ENCODE data around the gene LNP1.

The LNP1 gene

DNA sequence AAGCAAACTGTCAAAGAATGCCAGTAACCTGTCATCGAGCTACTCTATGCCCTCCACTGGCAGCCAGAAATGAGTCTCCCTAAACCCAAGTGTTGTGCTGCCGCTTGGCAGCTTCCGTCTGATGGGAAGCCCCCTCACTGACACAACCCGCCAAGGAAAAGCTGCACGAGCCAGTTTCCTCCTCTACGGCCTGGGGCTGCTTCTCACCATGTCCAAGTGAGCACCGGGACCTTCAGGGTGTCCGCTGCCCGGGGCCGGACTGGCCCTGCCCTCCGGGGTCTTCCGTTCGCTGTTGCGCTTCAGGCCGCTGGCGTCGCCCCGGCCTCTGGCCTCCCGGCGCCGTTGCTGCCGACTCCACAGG, 940 bp upstream of the LNP1 start:
- peak; percentile 3 for DNase-seq

DNA sequence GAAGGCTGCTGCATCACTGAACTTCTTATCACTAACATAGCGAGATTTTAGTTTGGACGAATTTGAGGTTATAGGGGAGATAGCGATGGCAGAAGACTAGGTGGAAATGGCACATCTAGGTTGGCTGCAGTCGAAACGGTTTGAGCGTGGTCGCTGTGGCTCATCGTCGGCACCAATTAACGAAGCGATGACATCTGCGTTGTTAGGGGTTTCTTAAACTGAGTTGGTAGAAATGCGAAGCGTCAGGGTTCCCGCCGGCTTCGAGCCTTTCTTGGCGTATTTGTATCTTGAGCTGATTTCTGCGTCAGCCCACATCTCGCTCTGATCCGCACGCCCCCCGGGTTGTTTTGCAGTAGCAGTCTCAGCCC, 319 bp downstream of the LNP1 start:
- DNase-seq, result peak; percentile 30

DNA sequence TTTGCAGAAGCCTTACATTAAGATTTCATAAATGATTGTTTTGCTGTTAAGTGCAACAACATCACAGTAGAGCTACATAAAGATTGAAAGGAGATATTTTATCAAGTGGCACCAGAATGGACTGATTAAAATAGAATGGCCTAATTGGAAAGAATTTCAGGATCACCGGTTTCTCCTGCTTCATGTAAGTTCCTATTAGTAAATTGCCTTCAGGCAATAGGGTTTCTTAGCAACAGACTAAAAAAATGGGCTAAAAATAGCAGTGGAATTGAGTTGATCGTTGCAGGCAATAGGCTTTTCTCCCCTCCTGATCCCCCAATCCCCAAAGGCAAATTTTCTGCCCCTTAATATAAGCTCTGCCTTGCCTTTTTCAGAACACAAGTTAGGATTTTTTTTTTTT, 917 bp downstream of the LNP1 start:
- no peak for DNase-seq

DNA sequence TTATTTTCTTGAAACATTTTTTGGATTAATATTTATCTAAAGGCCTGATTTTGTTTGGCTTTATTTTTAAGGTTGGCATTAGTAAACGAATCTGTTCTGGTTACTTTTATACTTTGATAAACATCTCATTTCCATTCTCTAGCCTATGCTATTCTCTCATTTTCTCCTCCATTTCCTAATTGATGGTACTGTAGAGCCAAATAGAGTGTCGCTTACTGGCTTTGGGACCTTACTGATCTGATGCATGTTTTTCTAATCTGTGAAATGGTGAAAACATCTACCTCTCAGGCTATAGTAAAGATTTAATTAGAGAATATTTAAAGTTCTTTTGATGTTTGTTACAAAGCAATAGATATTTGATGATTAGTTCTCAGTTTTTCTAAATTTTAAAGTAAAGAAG, 1.6 kb downstream of the LNP1 start:
- no peak for DNase-seq

DNA sequence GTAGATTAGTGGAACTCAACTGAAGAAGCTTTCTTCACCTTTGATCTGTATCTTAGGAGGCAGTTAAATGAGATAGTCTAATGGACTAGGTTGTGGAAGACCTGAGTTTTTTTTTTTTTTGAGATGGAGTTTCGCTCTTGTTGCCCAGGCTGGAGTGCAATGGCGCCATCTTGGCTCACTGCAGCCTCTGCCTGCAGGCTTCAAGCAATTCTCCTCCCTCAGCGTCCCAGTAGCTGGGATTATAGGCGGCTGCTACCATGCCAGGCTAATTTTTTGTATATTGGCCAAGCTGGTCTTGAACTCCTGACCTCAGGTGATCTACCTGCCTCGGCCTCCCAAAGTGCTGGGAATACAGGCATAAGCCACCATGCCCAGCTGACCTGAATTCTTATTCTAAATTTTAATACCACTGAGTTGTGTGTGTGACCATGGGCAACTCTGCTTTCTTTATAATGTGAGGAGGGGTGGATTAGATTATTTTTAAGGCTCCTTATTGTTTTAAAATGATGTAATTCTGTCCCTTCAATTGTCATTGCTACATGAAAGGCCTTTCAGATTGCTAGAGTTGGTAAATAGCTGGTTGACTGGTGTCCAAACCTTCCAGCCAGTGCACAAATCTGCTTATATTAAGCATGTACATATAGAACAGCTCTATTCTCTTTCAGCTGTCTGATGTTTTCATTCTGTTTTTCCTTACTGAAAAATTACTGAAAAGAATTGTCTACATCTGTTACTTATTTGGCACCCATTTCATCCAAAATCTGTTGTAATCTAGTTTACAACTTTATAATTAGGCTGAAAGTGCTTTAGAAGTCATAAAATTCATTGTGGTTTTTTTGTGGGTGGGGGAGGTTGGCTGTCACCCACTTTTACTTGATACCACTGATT, 2.3 kb downstream of the LNP1 start:
- DNase-seq, result no peak

DNA sequence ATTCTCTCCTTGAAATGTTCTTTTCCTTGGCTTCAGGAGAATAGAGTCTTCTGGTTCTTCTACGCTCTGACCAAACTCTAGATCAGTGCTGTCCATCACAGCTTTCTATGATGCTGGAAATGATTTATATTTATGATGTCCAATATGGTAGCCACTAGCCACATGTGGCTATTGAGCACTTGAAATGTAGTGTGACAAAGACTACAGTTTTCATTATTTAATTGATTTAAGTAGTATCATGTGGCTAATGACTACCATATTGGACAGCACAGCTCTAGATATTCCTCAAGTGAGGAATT, 2.9 kb downstream of the LNP1 start:
- no peak for DNase-seq

GRCh38 chr3:100407164-100407563, 5.8 kb downstream of the LNP1 start:
- DNase-seq, result no peak

DNA sequence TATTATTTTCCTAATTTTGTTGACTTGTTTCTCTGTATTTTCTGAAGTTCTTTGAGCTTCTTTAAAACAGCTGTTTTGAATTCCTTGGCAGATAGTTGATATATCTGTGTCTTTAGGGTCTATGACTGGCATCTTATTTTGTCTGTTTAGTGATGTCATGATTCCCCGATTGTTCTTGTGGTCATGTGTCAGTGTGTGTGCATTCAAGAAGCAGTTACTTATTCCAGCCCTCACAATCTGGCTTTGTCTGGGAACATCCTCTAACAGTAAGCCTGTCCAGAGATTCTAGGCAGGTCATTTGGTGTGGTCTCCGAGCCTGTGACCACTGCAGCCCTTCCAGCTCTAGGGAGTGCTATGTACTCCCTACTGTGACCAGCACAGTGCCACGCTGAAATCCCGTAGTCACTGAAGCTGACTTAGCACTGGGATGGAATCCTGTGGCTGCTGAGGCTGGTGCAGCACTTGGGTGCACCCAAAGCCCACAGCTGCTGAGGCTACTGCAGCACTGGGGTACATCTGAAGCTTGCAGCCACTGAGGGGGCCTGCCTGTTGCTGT, 6.7 kb downstream of the LNP1 start:
- no peak for DNase-seq

- DNase-seq, result no peak
Observed at GRCh38 chr3:100411091-100411982, 10.0 kb downstream of the LNP1 start.

- DNase-seq, result no peak
Observed at GRCh38 chr3:100412912-100413590, 11.7 kb downstream of the LNP1 start.

DNA sequence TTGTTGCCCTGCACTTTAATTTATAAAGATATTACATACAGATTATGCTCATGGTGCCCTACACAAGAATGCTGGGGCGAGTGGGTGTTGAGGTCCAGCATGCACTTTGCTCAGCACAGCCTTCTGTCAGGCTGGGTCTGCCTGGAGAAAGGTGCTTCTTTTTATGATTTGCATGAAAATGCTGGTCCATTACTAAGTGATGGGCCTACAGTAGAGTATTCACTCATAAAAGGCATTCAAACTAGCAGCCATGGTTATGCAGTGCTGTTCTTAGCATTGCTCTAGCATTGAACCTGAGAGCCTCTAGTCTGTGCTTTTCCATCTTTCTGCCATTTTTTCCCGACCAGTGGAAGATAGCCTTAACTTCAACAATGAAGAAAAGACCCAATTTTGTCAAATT, 12.3 kb downstream of the LNP1 start:
- DNase-seq, result no peak

GRCh38 chr3:100416176-100416575, 14.8 kb downstream of the LNP1 start:
- DNase-seq, result no peak

GRCh38 chr3:100416863-100417262, 15.5 kb downstream of the LNP1 start:
- DNase-seq, result no peak

DNA sequence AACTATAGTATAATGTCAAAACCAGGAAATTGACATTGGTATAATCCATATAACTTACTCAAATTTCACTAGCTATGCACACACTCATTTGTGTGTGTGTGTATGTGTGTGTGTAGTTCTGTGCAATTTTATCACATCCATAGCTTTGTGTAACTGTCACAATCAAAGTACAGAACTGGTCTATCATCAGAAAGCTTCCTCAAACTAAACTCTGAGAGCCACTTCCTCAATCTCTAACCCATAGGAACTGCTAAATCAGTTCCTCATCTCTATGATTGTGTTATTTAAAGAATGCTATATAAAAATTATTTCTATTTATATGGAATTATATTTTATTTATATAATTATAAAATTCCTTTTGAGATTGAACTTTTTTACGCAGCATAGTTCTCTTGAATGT, 18.1 kb downstream of the LNP1 start:
- no peak for DNase-seq

- no peak for DNase-seq
Observed at GRCh38 chr3:100420885-100421284, 19.5 kb downstream of the LNP1 start.

DNA sequence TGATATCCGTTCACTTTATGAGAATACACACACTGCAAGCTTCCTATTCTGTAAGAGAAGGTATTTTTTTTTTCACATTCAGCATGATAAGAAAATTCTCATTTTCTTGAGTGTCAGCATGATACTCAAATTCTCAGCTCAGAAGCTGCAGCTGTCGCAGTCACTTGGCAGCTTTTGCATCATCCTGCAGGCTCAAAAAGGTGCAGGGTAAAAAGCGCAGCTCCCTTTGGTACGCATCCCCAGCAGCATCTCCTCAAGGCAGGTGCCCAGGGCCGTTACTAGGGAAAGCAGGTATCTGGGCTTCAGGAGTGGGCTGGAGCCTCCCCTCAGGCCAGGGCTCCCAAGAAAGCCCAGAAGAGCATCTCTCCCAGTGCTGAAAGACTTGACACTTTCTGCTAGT, 22.3 kb downstream of the LNP1 start:
- DNase-seq, result no peak

- no peak for DNase-seq
Observed at GRCh38 chr3:100424261-100424660, 22.9 kb downstream of the LNP1 start.

- no peak for DNase-seq
Observed at GRCh38 chr3:100425316-100425715, 24.0 kb downstream of the LNP1 start.

GRCh38 chr3:100426067-100426682, 24.8 kb downstream of the LNP1 start:
- no peak for DNase-seq

DNA sequence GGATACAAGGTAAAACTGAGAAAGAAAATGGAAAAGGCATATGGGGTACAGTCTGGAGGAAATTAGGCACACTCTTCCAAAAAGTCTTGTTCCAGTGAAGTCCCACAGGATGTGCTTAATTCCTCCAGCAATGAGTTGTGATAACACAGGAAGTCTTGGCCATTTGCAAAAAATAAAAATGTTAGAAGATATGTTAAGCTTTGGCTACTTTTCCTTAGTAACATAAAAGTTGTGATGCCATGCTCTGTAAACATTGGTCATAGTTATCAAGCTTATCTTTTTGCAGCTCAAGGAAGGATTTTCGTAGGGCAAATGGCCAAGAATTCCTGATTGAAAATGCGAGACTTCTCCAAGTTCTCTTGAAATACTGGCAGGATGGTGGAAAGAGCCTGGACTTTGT, 26.4 kb downstream of the LNP1 start:
- no peak for DNase-seq

- no peak for DNase-seq
Observed at GRCh38 chr3:100429187-100429716, 27.9 kb downstream of the LNP1 start.

GRCh38 chr3:100436951-100437350, 35.6 kb downstream of the LNP1 start:
- no peak for DNase-seq

All from activated T-cell treated with anti-CD3 and anti-CD28 coated beads for 4 hours (primary cell).